ENCODE measurements around the gene HRAS. TPM values are rescaled to one million over a fixed set of nuclear protein-coding genes. Genes with fewer than 3 reads are reported as not detected.

The HRAS gene
- total and polyA plus RNA-seq, 2 of the 8 experiments (the other 6 are each of a cell fraction or from before 2014, with no cell fraction given): 44.3 to 54.7 TPM

DNA sequence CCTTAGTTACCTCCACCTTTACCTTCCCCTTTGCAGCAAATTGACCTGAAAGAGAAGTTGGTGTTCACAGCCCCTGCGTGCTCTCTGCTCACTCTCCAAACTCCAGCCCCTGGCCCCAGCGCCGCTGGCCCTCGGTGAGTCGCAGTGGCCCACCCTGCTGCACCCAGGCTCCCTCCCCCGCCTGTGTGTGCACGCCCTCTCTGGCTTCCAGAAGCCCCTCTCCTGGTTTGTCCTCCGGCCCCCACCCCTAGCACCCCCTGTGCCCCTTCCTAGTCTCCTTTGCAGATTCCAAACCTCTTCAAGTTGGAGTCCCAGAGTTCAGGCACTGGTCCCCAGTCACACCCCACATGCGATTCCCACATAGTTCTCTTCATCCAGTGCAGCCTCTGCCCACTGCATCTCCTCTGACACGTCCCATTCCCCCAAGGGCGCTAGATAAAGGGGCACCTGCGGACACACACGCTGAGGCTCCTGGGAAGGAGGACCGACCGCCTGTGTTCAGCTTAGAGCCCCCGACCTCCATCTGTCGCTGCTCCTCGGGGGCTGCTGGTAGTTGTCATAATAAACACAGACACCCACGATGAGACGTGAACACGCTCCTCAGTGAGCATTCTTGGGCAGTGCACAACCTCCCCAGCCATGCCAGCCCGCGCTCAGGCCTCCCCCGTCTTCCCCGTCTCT, 39.4 kb upstream of the HRAS start:
- Histone ChIP-seq H2BK12ac (ENCODE audit: low read depth, low read length) (no peak overlapping the region), H3K4me2 (ENCODE audit: insufficient read depth in 1 of 2, low read depth in 2 of 2, low read length in 2 of 2) (peak overlapping the region; percentile 83 to 99), H3K4ac (replicated peaks; ENCODE audit: insufficient read length, low read depth, low read length) (no peak overlapping the region), H3K4me3 (ENCODE audit: extremely low read depth in 1 of 4, insufficient read depth in 2 of 4, low read depth in 3 of 4, low read length in 4 of 4) (peak overlapping the region; percentile 44 to 72 (median 57)), H2BK120ac (replicated peaks; ENCODE audit: low read depth, low read length) (no peak overlapping the region), H3K23ac (ENCODE audit: insufficient read length) (no peak overlapping the region), H3K23me2 (ENCODE audit: low read depth, low read length) (peaks cover 15% of the 10 kb centered on the region), H3K27ac (ENCODE audit: low read depth, low read length) (no peak overlapping the region), H3K4me1 (replicated peaks in 1 of 4; ENCODE audit: control insufficient read depth in 3 of 4, insufficient read depth in 4 of 4, low read length in 3 of 4) (peaks cover 6 to 26% (median 16%) of the 10 kb centered on the region in 4 experiments), H2AFZ (ENCODE audit: low read length) (no peak overlapping the region), H3K9me3 (ENCODE audit: insufficient read depth in 2 of 2, low read depth in 1 of 2, low read length in 1 of 2) (no peaks in the 10 kb centered on the region), H3K79me2 (ENCODE audit: control insufficient read depth in 1 of 2, insufficient read depth in 2 of 2, low read length in 2 of 2) (peaks cover 30 to 31% of the 10 kb centered on the region in 2 experiments), H4K20me1 (replicated peaks in 1 of 2; ENCODE audit: control insufficient read depth in 1 of 2, insufficient read depth in 2 of 2, low read length in 2 of 2) (peaks cover 22 to 28% of the 10 kb centered on the region in 2 experiments), H4K5ac (ENCODE audit: insufficient read length, low read depth, low read length) (no peak overlapping the region), H3K18ac (ENCODE audit: extremely low read depth, low read length) (no peak overlapping the region; the same call in 1 of the 2 replicates), H3K14ac (ENCODE audit: insufficient read length) (peak overlapping the region; percentile 53), H2BK15ac (ENCODE audit: low read length) (no peak overlapping the region; the same call in 1 of the 2 replicates), H2BK5ac (ENCODE audit: low read depth, low read length) (no peak overlapping the region), H4K8ac (ENCODE audit: extremely low read depth, insufficient read depth, low read length) (no peak overlapping the region), H3K79me1 (ENCODE audit: low read depth, low read length) (peaks cover 12% of the 10 kb centered on the region), H2AK5ac (ENCODE audit: low read depth, low read length) (0 out of 2 replicates have a peak overlapping the region, but pooled peaks have one; percentile 40), H4K91ac (replicated peaks; ENCODE audit: insufficient read length, low read length) (peak overlapping the region; percentile 74), H3K56ac (replicated peaks; ENCODE audit: insufficient read length, low read depth, low read length) (peak overlapping the region; percentile 46), H3K9ac (replicated peaks in 1 of 4; ENCODE audit: extremely low read depth in 1 of 4, low read depth in 3 of 4, low read length in 3 of 4) (no peak overlapping the region; a peak in 1 of 7 replicates), H3K27me3 (replicated peaks in 1 of 4; ENCODE audit: control insufficient read depth in 3 of 4, extremely low read depth in 1 of 4, insufficient read depth in 3 of 4, low read length in 3 of 4) (peaks cover 8 to 17% (median 13%) of the 10 kb centered on the region in 4 experiments), H2BK20ac (ENCODE audit: low read length) (no peak overlapping the region), H3K36me3 (ENCODE audit: control insufficient read depth in 2 of 4, insufficient read depth in 4 of 4, low read length in 3 of 4) (no peaks in the 10 kb centered on the region)
- no peak for DNase-seq (ENCODE audit: low read depth in 1 of 2, low spot score in 2 of 2)
- TF ChIP-seq HDAC6 (IDR thresholded peaks at IDR 0.05; ENCODE audit: low read depth, low read length): no peak
- TF ChIP-seq SUZ12 (IDR thresholded peaks at IDR 0.05; ENCODE audit: low read length): peak; percentile 60
- POLR2A ChIA-PET (ENCODE audit: partially characterized antibody): interaction anchor here (0.8 to 2.1 kb wide), 6 partner anchors 15 to 62 kb away, joined by 3 to 12 read pairs (median 4); partner anchors contain the start of genes DRD4, LMNTD2, LRRC56 and RASSF7
- FAIRE-seq: no peak
- CTCF ChIA-PET (ENCODE audit: partially characterized antibody): interaction anchor here (0.6 to 2.1 kb wide), 6 partner anchors 9 to 993 kb away, joined by 3 to 7 read pairs (median 5); no protein-coding TSS in a partner anchor
- WGBS, 2 experiments (ENCODE audit: extremely low coverage in 1 of 2, insufficient coverage in 1 of 2, insufficient read length in 1 of 2, insufficient replicate concordance in 2 of 2, low coverage in 1 of 2, low lambda C conversion rate in 2 of 2, missing lambda C conversion rate in 1 of 2): 19% methylated on average over 20 of the region's 25 CpGs; no CpG with 5 or more reads in 1 of the 2 experiments

Data from H1 (cell line).